Liver (tissue), 9 donors: ENCODE data around the gene BSN. TPM values are rescaled to one million over a fixed set of nuclear protein-coding genes. Genes with fewer than 3 reads are reported as not detected.

Experiments
- DNase-seq: peaks from one replicate; pipeline ENCODE4 v3.0.0-alpha.2; 2017; ENCODE audit warnings: low spot score
- H3K27ac ChIP-seq, 2 donors: one replicate each; pipeline ENCODE4 v1.7.0; 2013; ENCODE audit warnings: inconsistent platforms in 2 of 2, low read length in 2 of 2, control low read depth in 1 of 2, low read depth in 1 of 2, mild to moderate bottlenecking in 1 of 2
- H3K27me3 ChIP-seq, 4 donors: one replicate each; pipeline versions ENCODE4 v1.6.1 to v1.7.0; 2013; ENCODE audit warnings: low read length in 3 of 4, inconsistent platforms in 1 of 4, mild to moderate bottlenecking in 1 of 4, moderate library complexity in 1 of 4; ENCODE audit not compliant: control insufficient read depth in 4 of 4, insufficient read depth in 4 of 4
- H3K36me3 ChIP-seq, 4 donors: one replicate each; pipeline versions ENCODE4 v1.6.1 to v1.7.0; 2013; ENCODE audit warnings: low read length in 3 of 4, mild to moderate bottlenecking in 3 of 4, low read depth in 1 of 4, moderate library complexity in 1 of 4; ENCODE audit not compliant: control insufficient read depth in 4 of 4, insufficient read depth in 3 of 4
- H3K4me1 ChIP-seq, 4 donors: one replicate each; pipeline versions ENCODE4 v1.6.1 to v1.7.0; 2013; ENCODE audit warnings: low read length in 3 of 4, mild to moderate bottlenecking in 3 of 4, moderate library complexity in 1 of 4; ENCODE audit not compliant: control insufficient read depth in 4 of 4, insufficient read depth in 4 of 4
- H3K4me3 ChIP-seq, 3 donors: one replicate each; pipeline versions ENCODE4 v1.6.1 to v1.7.0; 2013; ENCODE audit warnings: low read length in 3 of 3, control low read depth in 1 of 3, low read depth in 1 of 3, mild to moderate bottlenecking in 1 of 3
- H3K9ac ChIP-seq, 2 donors: one replicate each; pipeline ENCODE4 v1.7.0; 2013; ENCODE audit warnings: low read length in 2 of 2, mild to moderate bottlenecking in 2 of 2, moderate library complexity in 2 of 2, control low read depth in 1 of 2, low read depth in 1 of 2
- H3K9me3 ChIP-seq, 4 donors: one replicate each; pipeline versions ENCODE4 v1.6.1 to v1.7.0; 2013; ENCODE audit warnings: low read length in 3 of 4; ENCODE audit not compliant: control insufficient read depth in 4 of 4
- ATF3 ChIP-seq: IDR thresholded peaks from 2 replicates; pipeline ENCODE4 v1.6.1; 2016; ENCODE audit warnings: antibody characterized with exemption
- EGR1 ChIP-seq, 2 donors: IDR thresholded peaks; 2 replicates each; pipeline ENCODE4 v1.6.1; 2016 to 2018; ENCODE audit warnings: antibody characterized with exemption in 2 of 2, low read depth in 2 of 2
- FOXA1 ChIP-seq: IDR thresholded peaks from 2 replicates; pipeline ENCODE4 v1.6.1; 2016; ENCODE audit warnings: antibody characterized with exemption
- FOXA2 ChIP-seq: IDR thresholded peaks from 2 replicates; pipeline ENCODE4 v1.6.1; 2016; ENCODE audit warnings: antibody characterized with exemption
- GABPA ChIP-seq, 2 donors: IDR thresholded peaks in 1 of 2; conservative IDR thresholded peaks in 1 of 2; 2 replicates each; pipeline ENCODE4 v1.6.1; 2016; ENCODE audit warnings: antibody characterized with exemption in 2 of 2, mild to moderate bottlenecking in 1 of 2, moderate library complexity in 1 of 2
- HNF4A ChIP-seq, 2 donors: conservative IDR thresholded peaks; 2 replicates each; pipeline ENCODE4 v1.6.1; 2016; ENCODE audit warnings: antibody characterized with exemption in 2 of 2, mild to moderate bottlenecking in 2 of 2
- HNF4G ChIP-seq: IDR thresholded peaks from 2 replicates; pipeline ENCODE4 v1.6.1; 2016; ENCODE audit warnings: antibody characterized with exemption
- JUND ChIP-seq, 2 donors: IDR thresholded peaks; 2 replicates each; pipeline ENCODE4 v1.6.1; 2016; ENCODE audit warnings: antibody characterized with exemption in 2 of 2
- NR2F2 ChIP-seq: IDR thresholded peaks from 2 replicates; pipeline ENCODE4 v1.6.1; 2016; ENCODE audit warnings: antibody characterized with exemption
- RAD21 ChIP-seq, 2 donors: IDR thresholded peaks; 2 replicates each; pipeline ENCODE4 v1.6.1; 2016; ENCODE audit warnings: antibody characterized with exemption in 2 of 2, mild to moderate bottlenecking in 2 of 2
- REST ChIP-seq: IDR thresholded peaks from 2 replicates; pipeline ENCODE4 v1.6.1; 2016; ENCODE audit warnings: antibody characterized with exemption, mild to moderate bottlenecking
- RXRA ChIP-seq, 2 donors: IDR thresholded peaks; 2 replicates each; pipeline ENCODE4 v1.6.1; 2017 to 2018; ENCODE audit warnings: antibody characterized with exemption in 2 of 2, mild to moderate bottlenecking in 1 of 2
- SP1 ChIP-seq: IDR thresholded peaks from 2 replicates; pipeline ENCODE4 v1.6.1; 2018; ENCODE audit warnings: antibody characterized with exemption, mild to moderate bottlenecking
- TAF1 ChIP-seq: conservative IDR thresholded peaks from 2 replicates; pipeline ENCODE4 v1.6.1; 2016; ENCODE audit warnings: antibody characterized with exemption, mild to moderate bottlenecking
- YY1 ChIP-seq: IDR thresholded peaks from 2 replicates; pipeline ENCODE4 v1.6.1; 2016; ENCODE audit warnings: antibody characterized with exemption, mild to moderate bottlenecking
- ZBTB33 ChIP-seq: IDR thresholded peaks from 2 replicates; pipeline ENCODE4 v1.6.1; 2016; ENCODE audit warnings: antibody characterized with exemption
- WGBS: extraction: QIAGEN DNeasy Blood & Tissue Kit; methylation state at CpG from one replicate; pipeline ENCODE4 v1.1.7; 2013; 5-methylcytosine and 5-hydroxymethylcytosine counted together
- polyA plus RNA-seq, 2 donors: library from polyadenylated mRNA; stranded (reverse) in 1 of 2; unstranded in 1 of 2; fragments of 200-250 nt in 1 of 2; fragments of >200 nt in 1 of 2; fragmentation: Nextera tagmentation in 1 of 2; extraction: Ambion mirVana in 1 of 2; gene quantifications; one replicate each; pipeline versions ENCODE4 v1.2.1 to v1.2.3, GENCODE V29; 2013 to 2015
- total RNA-seq, 2 donors: library from RNA; depleted of rRNA; stranded (reverse); fragments of >200 nt; gene quantifications; one replicate each; pipeline ENCODE4 v1.2.3, GENCODE V29; 2014
- TF ChIP-seq, protein P1 (sequence below): fragments of 150-350 bp; IDR thresholded peaks from 2 replicates; pipeline ENCODE4 v1.5.1; 2017; ENCODE audit warnings: improper control_type of control experiment, low read depth, low read length; ENCODE audit not compliant: missing input control
- TF ChIP-seq, protein P2 (sequence below): IDR thresholded peaks from 2 replicates; pipeline ENCODE4 v1.6.1; 2016; ENCODE audit warnings: antibody characterized with exemption
- donor health status: healthy.
- donor health status: healthy.
- donor health status: healthy.
- donor health status: healthy.
- donor health status: healthy.

Gene BSN
- total and polyA plus RNA-seq, 4 donors = 0.32 to 0.67 (median 0.40) TPM

GRCh38 chr3:49563040-49563578 lies 8.8 kb downstream of the BSN start:
- TF ChIP-seq EGR1 (IDR thresholded peaks at IDR 0.05; ENCODE audit: low read depth in 2 of 2) = no peak
- TF ChIP-seq ZBTB33 = no peak
- no peak for TF ChIP-seq RAD21 (IDR thresholded peaks at IDR 0.05)
- no peak for TF ChIP-seq TAF1
- TF ChIP-seq YY1 = no peak
- TF ChIP-seq HNF4A (conservative IDR thresholded peaks at IDR 0.05) = no peak
- no peak for TF ChIP-seq FOXA2
- TF ChIP-seq, protein P1, sequence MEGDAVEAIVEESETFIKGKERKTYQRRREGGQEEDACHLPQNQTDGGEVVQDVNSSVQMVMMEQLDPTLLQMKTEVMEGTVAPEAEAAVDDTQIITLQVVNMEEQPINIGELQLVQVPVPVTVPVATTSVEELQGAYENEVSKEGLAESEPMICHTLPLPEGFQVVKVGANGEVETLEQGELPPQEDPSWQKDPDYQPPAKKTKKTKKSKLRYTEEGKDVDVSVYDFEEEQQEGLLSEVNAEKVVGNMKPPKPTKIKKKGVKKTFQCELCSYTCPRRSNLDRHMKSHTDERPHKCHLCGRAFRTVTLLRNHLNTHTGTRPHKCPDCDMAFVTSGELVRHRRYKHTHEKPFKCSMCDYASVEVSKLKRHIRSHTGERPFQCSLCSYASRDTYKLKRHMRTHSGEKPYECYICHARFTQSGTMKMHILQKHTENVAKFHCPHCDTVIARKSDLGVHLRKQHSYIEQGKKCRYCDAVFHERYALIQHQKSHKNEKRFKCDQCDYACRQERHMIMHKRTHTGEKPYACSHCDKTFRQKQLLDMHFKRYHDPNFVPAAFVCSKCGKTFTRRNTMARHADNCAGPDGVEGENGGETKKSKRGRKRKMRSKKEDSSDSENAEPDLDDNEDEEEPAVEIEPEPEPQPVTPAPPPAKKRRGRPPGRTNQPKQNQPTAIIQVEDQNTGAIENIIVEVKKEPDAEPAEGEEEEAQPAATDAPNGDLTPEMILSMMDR = no peak
- TF ChIP-seq NR2F2 = no peak
- no peak for TF ChIP-seq RXRA (IDR thresholded peaks at IDR 0.05)
- TF ChIP-seq FOXA1 = no peak
- no peak for TF ChIP-seq ATF3
- no peak for TF ChIP-seq JUND (IDR thresholded peaks at IDR 0.05)
- no peak for TF ChIP-seq GABPA (IDR thresholded peaks at IDR 0.05 in 1 of 2, conservative IDR thresholded peaks at IDR 0.05 in 1 of 2)
- TF ChIP-seq HNF4G = no peak
- no peak for TF ChIP-seq REST
- WGBS = 84% methylated on average over 4 of the region's 4 CpGs
- no peaks in the 10 kb centered on the region for H3K4me1 ChIP-seq
- DNase-seq = no peak
- H3K27me3 ChIP-seq = no peaks in the 10 kb centered on the region
- H3K4me3 ChIP-seq = no peak overlapping the region
- H3K9me3 ChIP-seq = no peaks in the 10 kb centered on the region
- no peak overlapping the region for H3K27ac ChIP-seq
- H3K9ac ChIP-seq = no peak overlapping the region
- H3K36me3 ChIP-seq = no peaks in the 10 kb centered on the region

DNA sequence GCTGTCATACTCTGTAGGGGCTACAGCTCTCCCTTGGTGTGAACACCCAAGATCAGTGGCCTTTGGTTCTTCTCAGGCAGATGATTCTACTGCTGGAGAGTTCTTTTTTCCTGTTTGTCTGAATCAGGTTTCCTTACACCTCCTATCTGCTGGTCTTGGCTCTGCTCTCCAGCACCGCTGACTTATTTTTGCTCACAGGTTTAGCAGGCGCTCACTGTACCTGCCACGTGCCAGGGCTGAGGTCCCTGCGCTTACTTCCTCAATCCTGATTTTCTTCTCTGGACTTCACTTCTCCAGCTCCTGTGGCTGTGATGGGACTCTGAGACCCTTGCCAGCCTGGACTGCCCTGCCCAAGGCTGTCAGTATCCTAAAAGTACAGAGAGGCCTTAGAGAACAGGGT lies 9.5 kb downstream of the BSN start:
- Histone ChIP-seq H3K4me3 (no peak overlapping the region), H3K27me3 (no peaks in the 10 kb centered on the region), H3K36me3 (no peaks in the 10 kb centered on the region), H3K9me3 (no peaks in the 10 kb centered on the region), H3K4me1 (no peaks in the 10 kb centered on the region), H3K9ac (no peak overlapping the region), H3K27ac (no peak overlapping the region)
- 96% methylated on average over 4 of the region's 4 CpGs for WGBS
- no peak for DNase-seq
- TF ChIP-seq, protein P1 = no peak
- TF ChIP-seq ATF3 (no peak), RXRA (IDR thresholded peaks at IDR 0.05) (no peak), FOXA1 (no peak), JUND (IDR thresholded peaks at IDR 0.05) (no peak), ZBTB33 (no peak), SP1 (no peak), FOXA2 (no peak), HNF4A (conservative IDR thresholded peaks at IDR 0.05) (no peak), RAD21 (IDR thresholded peaks at IDR 0.05) (no peak), YY1 (no peak), EGR1 (IDR thresholded peaks at IDR 0.05; ENCODE audit: low read depth in 2 of 2) (no peak), GABPA (IDR thresholded peaks at IDR 0.05 in 1 of 2, conservative IDR thresholded peaks at IDR 0.05 in 1 of 2) (no peak), NR2F2 (no peak), TAF1 (no peak)
- TF ChIP-seq, protein P2, sequence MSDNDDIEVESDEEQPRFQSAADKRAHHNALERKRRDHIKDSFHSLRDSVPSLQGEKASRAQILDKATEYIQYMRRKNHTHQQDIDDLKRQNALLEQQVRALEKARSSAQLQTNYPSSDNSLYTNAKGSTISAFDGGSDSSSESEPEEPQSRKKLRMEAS = no peak
